HG02870 (cell line): ENCODE data around the gene LRMDA.

Experiments
- ATAC-seq: cut with Tn5 transposase; IDR thresholded peaks from one replicate; pipeline ENCODE4 v1.9.1; 2021; ENCODE audit warnings: mild to moderate bottlenecking, moderate library complexity; ENCODE audit not compliant: unreplicated experiment

The LRMDA gene

GRCh38 chr10:75418712-75419111 is 12.7 kb upstream of the LRMDA start:
- no peak for ATAC-seq

GRCh38 chr10:75422913-75423312 is 8.5 kb upstream of the LRMDA start:
- ATAC-seq, result no peak

- no peak for ATAC-seq
These were observed 6.9 kb upstream of the LRMDA start for GRCh38 chr10:75424571-75424970.

DNA sequence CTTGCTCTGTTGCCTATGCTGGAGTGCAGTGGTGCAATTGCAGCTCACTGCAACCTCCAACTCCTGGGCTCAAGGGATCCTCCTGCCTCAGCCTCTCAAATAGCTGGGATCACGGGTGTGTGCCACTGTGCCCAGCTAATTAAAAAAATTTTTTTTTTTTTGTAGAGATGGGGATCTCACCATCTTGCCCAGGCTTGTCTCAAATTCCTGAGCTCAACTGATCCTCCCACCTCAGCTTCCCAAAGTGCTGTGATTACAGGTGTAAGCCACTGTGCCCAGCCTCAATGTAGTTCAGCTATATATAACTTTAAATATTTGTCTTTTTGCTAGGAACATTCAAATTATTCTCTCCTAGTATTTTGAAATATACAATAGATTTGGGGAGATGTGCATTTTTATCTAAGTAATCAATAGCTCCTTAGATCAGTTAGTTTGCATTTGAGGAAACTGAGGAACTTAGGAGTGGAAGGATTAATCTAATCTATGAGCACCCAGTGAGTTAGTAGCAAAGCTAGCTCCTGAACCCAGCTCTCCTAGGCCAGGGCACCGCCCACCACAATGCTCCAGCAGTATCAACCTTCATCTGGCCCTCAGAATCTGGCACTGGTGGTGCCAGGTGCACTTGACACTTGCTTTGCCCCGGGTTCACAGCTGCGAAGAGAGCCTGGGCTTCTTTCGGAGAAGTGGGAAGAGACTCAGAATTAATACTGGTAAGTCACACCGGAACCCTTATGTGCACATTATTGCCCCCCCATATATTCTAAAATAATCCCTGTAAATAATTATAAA is 5.9 kb upstream of the LRMDA start:
- ATAC-seq, result no peak

- no peak for ATAC-seq
These were observed 4.5 kb upstream of the LRMDA start for GRCh38 chr10:75426880-75427279.

- no peak for ATAC-seq
These were observed 3.5 kb upstream of the LRMDA start for GRCh38 chr10:75427951-75428350.

GRCh38 chr10:75428434-75429158 is 2.8 kb upstream of the LRMDA start:
- ATAC-seq, result no peak

DNA sequence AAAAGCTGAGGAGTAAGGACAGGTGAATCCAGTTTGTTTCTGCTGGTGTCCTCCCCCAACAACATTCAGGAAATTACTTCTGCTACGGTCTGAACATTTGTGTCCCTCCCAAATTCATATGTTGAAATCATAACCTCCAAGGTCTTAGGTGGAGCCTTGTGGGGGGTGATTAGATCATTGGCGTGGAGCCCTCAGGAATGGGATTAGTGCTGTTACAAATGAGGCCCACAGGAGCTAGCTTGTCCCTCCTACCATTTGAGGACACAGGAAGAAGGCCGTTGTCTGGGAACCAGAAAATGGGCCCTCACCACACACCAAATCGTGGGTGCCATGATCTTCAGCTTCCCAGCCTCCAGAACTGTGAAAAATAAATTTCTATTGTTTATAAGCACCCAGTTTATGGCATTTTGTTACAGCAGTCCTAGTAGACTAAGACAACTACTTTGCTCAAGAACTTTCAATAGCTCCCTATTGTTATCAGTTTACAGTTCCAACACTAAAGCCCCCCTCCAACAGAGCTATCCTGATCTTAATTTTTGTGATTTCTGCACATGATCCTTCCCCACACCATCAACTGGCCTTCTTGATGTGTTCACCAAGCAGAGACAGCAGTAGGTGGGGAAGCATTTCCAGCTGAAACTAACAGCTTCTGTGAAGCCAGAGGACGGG is 2.1 kb upstream of the LRMDA start:
- no peak for ATAC-seq

DNA sequence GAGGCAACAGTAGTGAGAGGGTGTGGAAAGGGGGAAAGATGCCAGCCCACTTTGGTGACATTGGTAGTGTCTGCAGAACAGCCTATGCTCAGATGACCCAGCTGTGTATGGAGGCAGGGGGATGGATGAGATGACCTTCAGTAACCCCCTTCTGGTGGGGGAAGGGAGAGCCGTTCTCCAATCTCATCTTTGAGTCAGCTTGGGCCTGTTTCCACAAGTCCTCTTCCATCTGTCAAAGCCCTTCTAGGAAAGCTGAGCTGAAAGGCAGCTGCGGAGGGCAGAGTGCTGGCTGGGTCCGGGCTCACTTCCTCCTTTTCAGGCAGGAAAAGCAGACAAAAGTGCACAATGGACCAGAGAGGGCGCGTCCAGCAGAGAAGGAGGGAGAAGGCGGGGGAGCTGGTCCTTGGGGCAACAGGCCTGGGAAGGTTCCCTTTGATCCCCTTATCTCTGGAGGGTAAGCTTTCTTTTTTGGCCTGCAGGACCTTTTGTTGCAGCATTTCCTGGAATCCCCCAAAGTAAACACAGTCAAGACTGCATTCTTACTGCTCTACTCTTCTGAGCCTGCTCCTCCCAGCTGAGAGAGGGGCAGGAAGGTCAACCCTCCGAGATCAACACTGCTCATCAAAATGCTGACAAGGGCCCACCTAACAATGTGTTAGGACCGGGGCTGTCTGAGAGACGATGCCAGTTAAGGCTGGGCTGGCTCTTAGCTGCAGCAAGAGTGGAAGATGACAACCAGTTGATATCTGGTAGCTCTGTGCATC is 1.2 kb upstream of the LRMDA start:
- ATAC-seq, result no peak

DNA sequence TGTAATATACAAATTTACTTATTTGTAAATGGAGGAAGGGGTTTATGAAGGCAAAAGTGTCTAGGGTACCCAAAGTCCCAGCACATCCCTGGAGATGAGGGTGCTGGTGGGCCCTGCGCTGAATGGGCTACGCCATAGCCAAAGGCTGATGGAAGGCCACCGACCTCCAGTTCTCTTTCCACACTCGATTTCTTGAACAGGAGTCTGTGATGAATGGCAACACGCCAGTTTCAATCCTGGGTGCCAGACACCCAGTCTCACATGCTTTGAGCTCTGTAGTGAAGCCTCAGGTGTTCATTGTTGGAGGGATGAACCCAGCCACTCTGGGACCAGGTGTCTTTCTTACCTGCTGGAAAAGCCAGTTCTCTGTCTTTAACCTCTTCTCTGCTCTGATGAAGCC is 752 bp downstream of the LRMDA start:
- no peak for ATAC-seq

DNA sequence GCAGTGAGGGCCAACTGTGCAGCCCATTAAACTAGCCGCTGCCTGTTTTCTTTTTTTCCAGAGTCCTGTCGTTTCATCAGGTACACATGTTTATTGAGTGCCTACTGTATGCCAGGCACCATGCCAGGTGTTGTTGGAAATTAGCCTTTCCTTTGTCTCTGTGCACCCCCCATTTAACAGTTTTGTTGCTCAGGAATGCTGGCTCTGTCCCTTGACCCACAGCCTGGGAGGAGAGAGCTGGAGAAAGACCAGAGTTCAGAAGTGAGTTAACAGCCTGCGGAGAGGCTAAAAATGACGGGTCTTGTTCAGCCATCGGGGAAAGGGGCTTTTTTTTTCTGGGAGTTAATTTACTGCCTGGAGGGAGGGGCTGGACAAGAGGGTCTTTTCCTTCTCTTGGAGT is 1.3 kb downstream of the LRMDA start:
- no peak for ATAC-seq

DNA sequence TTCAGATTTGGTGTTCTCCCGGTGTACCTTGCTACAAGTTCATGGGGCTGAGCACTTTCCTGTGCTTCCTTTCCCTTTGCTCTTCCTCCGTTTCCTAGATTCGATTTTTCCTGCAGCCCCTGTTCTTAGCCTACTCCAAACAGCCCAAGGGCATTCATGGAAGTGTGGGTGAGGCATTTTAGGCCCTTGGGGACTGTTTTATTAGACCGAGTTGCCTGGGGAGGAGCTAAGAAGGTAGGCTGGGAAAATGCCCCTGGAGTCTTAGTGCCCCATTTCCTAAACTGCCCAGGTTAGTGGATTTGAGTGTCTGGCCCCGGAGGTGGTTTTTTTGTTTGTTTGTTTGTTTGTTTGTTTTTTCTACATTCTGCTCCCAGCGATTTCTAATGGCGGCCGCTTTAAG is 1.8 kb downstream of the LRMDA start:
- ATAC-seq, result no peak

- ATAC-seq, result no peak
These were observed 2.9 kb downstream of the LRMDA start for GRCh38 chr10:75434291-75434690.

- ATAC-seq, result no peak
These were observed 3.9 kb downstream of the LRMDA start for GRCh38 chr10:75435291-75435690.

GRCh38 chr10:75436896-75437295 is 5.5 kb downstream of the LRMDA start:
- no peak for ATAC-seq

DNA sequence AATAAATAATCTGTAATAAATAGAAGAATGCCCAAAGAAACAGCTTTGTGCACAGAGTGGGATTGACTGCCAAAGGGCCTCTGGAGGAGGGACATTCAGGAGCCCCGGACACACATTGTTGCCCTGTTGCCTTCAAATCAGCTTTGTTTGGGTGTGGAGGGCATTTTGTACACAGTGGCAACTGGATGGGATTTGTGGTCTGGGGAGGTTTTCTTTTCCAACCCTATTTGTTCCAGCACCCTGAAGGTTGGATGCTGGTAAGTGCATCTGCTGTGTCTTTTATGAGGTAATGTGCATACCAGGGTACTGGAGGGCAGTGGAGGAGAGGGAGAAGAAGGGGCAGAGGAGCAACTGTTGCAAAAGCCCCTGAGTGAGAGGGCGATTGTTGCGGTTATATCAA is 6.3 kb downstream of the LRMDA start:
- no peak for ATAC-seq

DNA sequence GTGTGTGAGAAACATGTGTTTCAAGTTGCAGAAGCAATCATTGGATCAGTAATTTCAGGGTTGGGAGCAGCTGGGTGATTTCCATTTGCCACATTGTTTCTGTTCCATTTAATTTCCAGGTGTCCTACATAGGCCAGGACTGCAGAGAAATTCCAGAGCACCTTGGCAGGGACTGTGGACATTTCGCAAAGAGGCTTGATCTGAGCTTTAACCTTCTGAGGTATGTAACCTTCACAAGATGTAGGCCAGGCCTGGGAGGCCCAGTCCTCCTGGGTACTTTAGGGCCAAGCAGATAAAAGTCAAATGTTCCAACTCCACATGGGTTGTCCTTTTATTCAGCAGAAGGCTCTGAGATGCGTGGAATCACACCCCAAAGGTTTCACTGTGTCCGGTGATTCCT is 6.9 kb downstream of the LRMDA start:
- no peak for ATAC-seq

DNA sequence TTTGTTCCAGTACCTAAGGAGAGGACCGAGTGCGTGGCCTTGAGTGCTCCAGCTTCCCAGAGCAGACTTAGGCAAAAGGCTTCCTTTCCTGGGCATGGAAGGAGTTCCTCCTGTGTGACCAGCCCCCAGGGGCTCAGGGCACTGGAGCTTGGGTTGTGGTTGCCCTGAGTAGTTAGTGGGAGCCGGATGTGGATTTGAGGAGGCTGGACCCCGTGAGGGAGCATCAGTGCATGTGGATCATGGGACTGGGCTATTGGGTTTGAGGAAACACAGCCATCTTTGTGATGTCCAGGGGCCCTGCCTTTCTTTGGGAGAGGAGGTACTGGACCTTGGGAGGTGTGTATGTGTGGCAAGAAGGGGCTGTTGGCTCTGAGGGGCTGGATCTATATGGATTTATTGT is 8.4 kb downstream of the LRMDA start:
- ATAC-seq, result no peak

- ATAC-seq, result no peak
These were observed 8.9 kb downstream of the LRMDA start for GRCh38 chr10:75440271-75440793.

GRCh38 chr10:75441196-75441595 is 9.8 kb downstream of the LRMDA start:
- ATAC-seq, result no peak

- ATAC-seq, result no peak
These were observed 10.3 kb downstream of the LRMDA start for GRCh38 chr10:75441682-75442081.
